Ectodermal cell (in vitro differentiated cells): ENCODE results near the gene VEPH1.

Experiments used
- H3K27ac ChIP-seq: 2 replicates; pipeline ENCODE4 v1.7.0; 2013; ENCODE audit warnings: mild to moderate bottlenecking, low read depth, low read length; ENCODE audit not compliant: insufficient read depth, poor library complexity, severe bottlenecking
- H3K27me3 ChIP-seq: 2 replicates; pipeline ENCODE4 v1.7.0; 2013; ENCODE audit warnings: mild to moderate bottlenecking, low read length; ENCODE audit not compliant: insufficient read depth, control insufficient read depth, poor library complexity, severe bottlenecking
- H3K36me3 ChIP-seq: one replicate; pipeline ENCODE4 v1.7.0; 2013; ENCODE audit warnings: low read length; ENCODE audit not compliant: control insufficient read depth, insufficient read depth
- H3K4me1 ChIP-seq: one replicate; pipeline ENCODE4 v1.7.0; 2013; ENCODE audit warnings: low read length; ENCODE audit not compliant: control insufficient read depth, insufficient read depth
- H3K4me3 ChIP-seq: 2 replicates; pipeline ENCODE4 v1.7.0; 2013; ENCODE audit warnings: low read depth, low read length, control low read depth; ENCODE audit not compliant: insufficient read depth
- H3K9me3 ChIP-seq: 2 replicates; pipeline ENCODE4 v1.7.0; 2013; ENCODE audit warnings: mild to moderate bottlenecking, low read length, moderate library complexity; ENCODE audit not compliant: control insufficient read depth
- WGBS, 2 experiments: methylation state at CpG; one replicate each; pipeline ENCODE4 v1.1.7; 2013; ENCODE audit warnings: missing lambda C conversion rate in 2 of 2; 5-methylcytosine and 5-hydroxymethylcytosine counted together

Gene VEPH1

DNA sequence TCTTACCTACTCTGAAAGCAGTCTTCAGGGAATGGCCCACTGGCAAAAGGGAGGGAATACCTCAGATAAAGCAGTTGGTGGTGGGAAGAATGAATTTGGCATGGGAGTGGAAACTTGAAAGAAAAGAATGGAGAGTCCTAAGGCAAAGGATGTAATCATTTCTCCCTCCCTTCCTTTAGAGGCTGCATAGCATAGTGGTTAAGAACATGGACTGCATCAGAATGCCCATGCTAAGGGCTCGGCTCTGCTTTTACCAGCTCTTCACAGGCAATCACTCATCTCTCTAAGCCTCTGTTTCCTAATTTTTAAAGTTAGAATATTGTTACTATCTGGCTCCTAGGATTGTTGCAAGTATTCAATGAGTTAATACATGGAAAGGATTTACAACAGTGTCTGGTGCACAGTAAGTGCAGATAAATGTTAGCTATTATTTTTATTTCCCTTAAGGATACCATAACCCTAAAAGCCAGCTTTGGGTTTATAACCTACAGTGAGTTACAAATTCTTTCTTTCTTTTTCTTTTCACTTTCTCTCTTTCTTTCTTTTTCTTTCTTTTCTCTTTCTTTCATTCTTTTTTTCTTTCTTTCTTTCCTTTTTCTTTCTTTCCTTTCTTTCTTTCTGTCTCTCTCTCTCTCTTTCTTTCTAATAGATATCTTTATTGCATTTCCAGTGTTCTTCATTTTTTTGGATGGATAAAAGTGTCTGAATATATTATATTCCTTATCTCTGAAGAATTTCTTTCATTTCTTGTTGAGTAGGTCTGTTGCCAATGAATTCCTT is 23.6 kb downstream of the VEPH1 start:
- Histone ChIP-seq H3K27me3 (no peaks in the 10 kb centered on the region), H3K4me3 (no peak overlapping the region), H3K9me3 (no peaks in the 10 kb centered on the region), H3K27ac (no peak overlapping the region), H3K4me1 (no peaks in the 10 kb centered on the region), H3K36me3 (no peaks in the 10 kb centered on the region)
- WGBS, 2 experiments, result 86% methylated on average over 1 of the region's 1 CpG; no CpG with 5 or more reads in 1 of the 2 experiments

DNA sequence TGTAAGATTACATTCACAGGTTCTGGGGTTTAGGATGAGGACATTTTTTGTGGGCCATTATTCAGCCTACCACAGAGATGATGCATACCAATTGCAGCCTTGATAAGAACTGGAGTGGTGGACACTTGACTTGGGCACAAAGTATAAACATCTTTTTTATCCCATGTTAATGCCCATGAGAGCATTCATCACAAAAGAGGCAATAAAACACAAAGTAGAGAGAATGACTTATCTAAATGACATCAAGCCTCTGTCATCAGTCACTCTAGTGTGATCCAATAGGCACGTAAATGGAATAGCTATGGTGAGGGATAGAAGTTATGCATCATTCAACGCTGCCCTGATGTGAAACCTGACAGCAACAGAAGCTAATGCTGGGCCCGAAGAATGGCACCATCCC is 25.8 kb downstream of the VEPH1 start:
- H3K36me3 ChIP-seq, result no peaks in the 10 kb centered on the region
- H3K4me3 ChIP-seq, result no peak overlapping the region
- H3K9me3 ChIP-seq, result no peaks in the 10 kb centered on the region
- no peak overlapping the region for H3K27ac ChIP-seq
- WGBS, 2 experiments, result 75 to 76% methylated on average over 3 of the region's 3 CpGs
- H3K4me1 ChIP-seq, result no peaks in the 10 kb centered on the region
- no peaks in the 10 kb centered on the region for H3K27me3 ChIP-seq

DNA sequence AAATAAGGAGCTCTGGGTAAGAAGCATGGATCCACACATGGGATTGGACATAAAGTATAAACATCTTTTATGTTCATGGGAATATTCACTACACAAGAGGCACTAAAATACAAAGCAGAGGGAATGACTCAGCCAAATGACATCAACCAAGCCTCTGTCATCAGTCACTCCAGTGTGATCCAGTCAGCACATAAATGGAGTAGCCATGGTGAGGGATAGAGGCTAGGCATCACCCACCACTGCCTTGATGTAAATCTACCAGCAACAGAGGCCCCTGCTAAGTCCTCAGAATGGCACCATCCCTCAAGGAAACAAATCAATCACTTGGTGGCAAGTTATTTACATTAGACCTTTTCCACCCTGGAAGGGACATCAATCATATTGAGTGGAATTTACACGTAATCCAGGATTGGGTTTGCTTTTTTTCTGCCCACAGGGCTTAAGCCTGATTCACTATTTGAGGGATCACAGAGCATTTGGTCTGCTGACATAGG is 27.2 kb downstream of the VEPH1 start:
- no peaks in the 10 kb centered on the region for H3K9me3 ChIP-seq
- no peaks in the 10 kb centered on the region for H3K36me3 ChIP-seq
- WGBS, 2 experiments, result 84 to 86% methylated on average over 1 of the region's 1 CpG
- H3K4me3 ChIP-seq, result no peak overlapping the region
- H3K27ac ChIP-seq, result no peak overlapping the region
- no peaks in the 10 kb centered on the region for H3K4me1 ChIP-seq
- H3K27me3 ChIP-seq, result no peaks in the 10 kb centered on the region

DNA sequence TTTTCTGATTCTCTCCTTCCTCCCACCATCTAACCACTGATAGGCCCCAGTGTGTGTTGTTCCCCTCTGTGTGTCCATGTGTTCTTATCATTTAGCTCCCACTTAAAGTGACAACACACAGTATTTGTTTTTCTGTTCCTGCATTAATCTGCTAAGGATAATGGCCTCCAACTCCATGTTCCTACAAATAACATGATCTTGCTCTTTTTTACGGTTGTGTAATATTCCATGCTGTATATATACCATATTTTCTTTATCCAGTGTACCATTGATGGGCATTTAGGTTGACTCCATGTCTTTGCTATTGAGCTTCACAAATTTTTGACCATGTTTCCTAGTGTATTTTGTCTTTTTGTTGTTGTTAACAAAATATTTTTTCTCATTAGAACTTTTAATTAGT is 30.6 kb downstream of the VEPH1 start:
- Histone ChIP-seq H3K27me3 (no peaks in the 10 kb centered on the region), H3K9me3 (no peaks in the 10 kb centered on the region), H3K4me1 (no peaks in the 10 kb centered on the region), H3K27ac (no peak overlapping the region), H3K36me3 (no peaks in the 10 kb centered on the region), H3K4me3 (no peak overlapping the region)
- WGBS, 2 experiments, result 100% methylated on average over 1 of the region's 1 CpG; no CpG with 5 or more reads in 1 of the 2 experiments

DNA sequence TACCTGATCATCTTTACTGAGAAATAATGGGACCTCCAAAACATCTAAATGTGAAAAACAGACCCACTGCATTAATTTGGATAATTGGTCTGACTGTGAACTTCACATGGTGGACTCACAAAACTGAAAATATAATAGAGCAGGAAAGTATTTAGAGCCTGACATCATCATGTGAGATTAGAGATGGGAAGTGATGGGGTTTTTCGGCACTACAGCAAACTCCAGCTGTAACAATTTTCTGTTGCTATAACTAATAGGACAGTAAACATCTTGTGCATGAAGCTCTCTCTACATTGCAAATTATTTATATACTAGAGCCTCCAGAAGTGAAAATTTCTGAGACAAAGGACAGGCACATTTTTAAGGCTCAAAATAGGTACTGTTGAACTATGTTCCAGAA is 32.2 kb downstream of the VEPH1 start:
- Histone ChIP-seq H3K4me1 (no peaks in the 10 kb centered on the region), H3K4me3 (no peak overlapping the region), H3K27ac (no peak overlapping the region), H3K36me3 (no peaks in the 10 kb centered on the region), H3K27me3 (no peaks in the 10 kb centered on the region), H3K9me3 (no peaks in the 10 kb centered on the region)
- 86 to 100% methylated on average over 1 of the region's 1 CpG for WGBS, 2 experiments

DNA sequence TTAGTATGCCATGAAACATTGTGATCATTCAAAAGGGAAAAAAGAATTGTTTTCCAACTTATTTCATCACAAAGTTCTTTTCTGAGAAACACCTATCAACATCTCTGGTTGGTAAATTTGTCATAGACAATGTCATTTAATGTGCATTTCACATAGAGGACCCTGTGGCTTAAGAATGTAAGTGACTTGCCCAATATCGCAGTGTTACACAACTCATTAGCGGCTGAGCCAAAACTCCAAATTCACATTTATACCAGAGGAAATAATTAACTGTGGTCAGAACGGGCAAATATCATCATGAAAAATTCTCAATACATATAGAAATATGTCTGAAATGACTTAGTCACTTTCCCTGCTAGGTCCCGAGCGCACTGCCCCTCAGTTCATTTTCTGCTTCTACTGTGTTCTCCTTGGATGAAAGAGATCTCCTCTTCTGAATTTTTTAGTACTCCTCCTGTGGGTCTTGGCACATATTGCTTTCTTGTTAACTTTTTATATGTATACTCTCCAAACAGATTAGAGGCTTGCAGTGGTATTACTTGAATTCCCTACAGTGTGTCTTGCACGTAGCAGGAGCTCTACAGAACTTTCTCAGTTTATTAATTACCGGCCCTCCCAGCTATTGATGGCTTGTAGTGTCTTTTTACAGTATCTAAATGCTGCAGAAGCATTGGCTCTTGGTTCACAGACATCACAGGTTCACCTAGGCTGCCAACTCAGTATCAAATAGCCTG is 33.5 kb downstream of the VEPH1 start:
- Histone ChIP-seq H3K27ac (no peak overlapping the region), H3K4me3 (no peak overlapping the region), H3K4me1 (no peaks in the 10 kb centered on the region), H3K27me3 (no peaks in the 10 kb centered on the region), H3K36me3 (no peaks in the 10 kb centered on the region), H3K9me3 (no peaks in the 10 kb centered on the region)
- 86 to 88% methylated on average over 7 of the region's 7 CpGs for WGBS, 2 experiments

DNA sequence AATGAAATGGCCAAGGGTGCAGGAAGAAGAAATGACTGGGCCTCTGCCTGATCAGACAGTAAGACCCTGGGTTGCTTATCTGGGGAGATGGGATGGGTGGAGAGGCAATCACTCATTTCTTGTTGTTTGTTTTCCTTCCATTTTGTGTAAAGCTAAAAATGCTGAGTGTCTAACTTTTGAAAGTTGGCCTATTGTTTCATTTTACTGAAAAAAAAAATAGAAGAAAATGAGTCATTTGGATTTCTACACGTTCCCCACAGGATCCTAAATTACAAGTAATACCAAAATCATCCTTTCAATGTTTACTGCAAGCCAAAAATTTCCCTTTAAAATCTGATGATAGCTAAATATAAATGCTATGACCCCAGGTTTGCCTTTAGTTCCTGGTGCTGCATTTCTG is 36.0 kb downstream of the VEPH1 start:
- H3K4me3 ChIP-seq, result no peak overlapping the region
- H3K36me3 ChIP-seq, result no peaks in the 10 kb centered on the region
- no peak overlapping the region for H3K27ac ChIP-seq
- no peaks in the 10 kb centered on the region for H3K27me3 ChIP-seq
- H3K9me3 ChIP-seq, result no peaks in the 10 kb centered on the region
- WGBS, 2 experiments, result 86% methylated on average over 1 of the region's 1 CpG; no CpG with 5 or more reads in 1 of the 2 experiments
- no peaks in the 10 kb centered on the region for H3K4me1 ChIP-seq

DNA sequence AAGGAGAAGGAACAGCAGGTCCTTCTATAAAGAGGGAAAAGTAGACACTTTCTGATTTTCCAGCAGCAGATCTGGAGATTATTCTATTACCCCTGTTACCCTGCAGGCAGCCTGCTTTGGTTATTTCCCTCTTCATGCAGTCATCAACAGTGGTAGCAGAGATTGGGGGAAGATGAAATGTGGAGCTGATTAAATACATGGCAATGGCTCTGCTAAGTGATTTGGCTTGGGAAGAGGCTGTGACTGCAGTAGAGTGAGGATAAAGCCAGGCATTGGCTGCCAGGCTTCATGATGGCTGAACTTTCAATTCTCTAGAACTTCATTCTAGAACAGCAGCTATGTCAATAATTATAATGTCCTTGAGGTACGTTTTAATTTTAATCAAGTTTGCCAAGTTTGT is 37.5 kb downstream of the VEPH1 start:
- Histone ChIP-seq H3K27me3 (no peaks in the 10 kb centered on the region), H3K9me3 (no peaks in the 10 kb centered on the region), H3K27ac (no peak overlapping the region), H3K4me3 (no peak overlapping the region), H3K36me3 (no peaks in the 10 kb centered on the region), H3K4me1 (no peaks in the 10 kb centered on the region)
- 94 to 100% methylated on average over 1 of the region's 1 CpG for WGBS, 2 experiments

DNA sequence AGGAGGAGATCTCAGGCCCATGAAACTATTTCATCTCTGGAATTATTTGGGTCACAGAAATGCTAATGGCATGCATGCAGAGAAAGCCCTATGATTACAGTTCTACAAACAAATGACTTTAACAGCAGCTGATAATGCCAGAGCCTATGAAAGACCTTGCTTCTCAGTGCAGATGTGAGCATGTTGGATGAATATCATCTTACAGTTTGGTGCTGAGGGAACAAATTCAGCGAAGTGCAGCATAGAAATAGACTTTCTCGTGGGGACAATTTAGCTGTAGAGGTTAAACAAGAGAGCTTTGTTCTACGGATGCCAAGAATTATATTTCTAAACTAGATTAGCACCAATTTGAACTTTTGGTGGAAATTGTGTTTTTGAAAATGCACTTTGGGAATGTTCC is 38.9 kb downstream of the VEPH1 start:
- H3K27me3 ChIP-seq, result no peaks in the 10 kb centered on the region
- 95% methylated on average over 3 of the region's 3 CpGs for WGBS, 2 experiments
- H3K9me3 ChIP-seq, result no peaks in the 10 kb centered on the region
- no peak overlapping the region for H3K27ac ChIP-seq
- no peaks in the 10 kb centered on the region for H3K36me3 ChIP-seq
- no peak overlapping the region for H3K4me3 ChIP-seq
- no peaks in the 10 kb centered on the region for H3K4me1 ChIP-seq

DNA sequence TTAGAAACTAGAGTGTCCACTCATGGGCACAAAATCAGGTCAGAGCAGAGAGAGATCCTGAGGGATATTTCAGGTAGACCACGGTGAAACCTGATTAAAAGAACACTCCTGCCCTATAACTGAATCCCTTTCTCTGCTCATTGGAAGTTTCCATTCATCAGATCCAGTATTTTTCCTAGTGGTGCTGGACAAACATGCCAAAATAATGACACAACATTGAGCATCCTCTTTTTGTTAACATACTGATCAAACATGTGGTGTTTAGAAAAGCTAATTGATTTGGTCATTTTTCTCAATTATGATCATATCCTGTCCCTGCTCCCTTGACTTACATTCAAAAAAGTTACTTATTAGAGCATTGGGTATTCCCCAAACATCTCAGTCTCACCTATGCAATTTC is 39.4 kb downstream of the VEPH1 start:
- H3K36me3 ChIP-seq, result no peaks in the 10 kb centered on the region
- no peak overlapping the region for H3K4me3 ChIP-seq
- WGBS, 2 experiments, result 93 to 95% methylated on average over 1 of the region's 1 CpG
- no peaks in the 10 kb centered on the region for H3K9me3 ChIP-seq
- no peak overlapping the region for H3K27ac ChIP-seq
- H3K4me1 ChIP-seq, result no peaks in the 10 kb centered on the region
- H3K27me3 ChIP-seq, result no peaks in the 10 kb centered on the region
